ENCODE data around the gene CTNNBL1. TPM values are rescaled to one million over a fixed set of nuclear protein-coding genes. Genes with fewer than 3 reads are reported as not detected.
"Not testable (repeated sequence)": the region's sequence is repeated elsewhere in the genome, so short reads cannot be mapped to it uniquely, and the experiment has no call there.

Gene CTNNBL1
- total and polyA plus RNA-seq, 5 donors from 2014 or later, result 56.0 to 117 (median 83.2) TPM

DNA sequence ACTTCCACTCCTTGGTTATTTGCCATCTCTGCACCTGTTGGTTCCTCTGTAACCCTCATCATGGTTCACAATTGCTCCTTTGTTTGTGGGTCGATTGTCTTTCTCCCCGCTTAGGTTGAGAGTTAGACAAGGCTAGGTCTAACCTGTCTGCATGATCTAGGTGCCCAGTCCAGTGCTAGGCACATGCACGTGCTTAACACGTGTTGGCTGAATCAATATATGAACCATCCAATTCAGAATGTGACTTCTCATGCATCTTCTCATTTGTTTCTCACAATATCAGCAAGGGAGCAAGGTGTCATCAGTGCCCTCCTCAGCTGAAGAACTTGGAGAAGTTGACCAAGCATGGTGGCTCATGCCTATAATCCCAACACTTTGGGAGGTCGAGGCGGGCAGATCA, 36.9 kb upstream of the CTNNBL1 start:
- no peak overlapping the region for H3K4me3 Mint-ChIP-seq
- no peaks in the 10 kb centered on the region for H3K4me1 Mint-ChIP-seq
- H3K9me3 ChIP-seq (ENCODE audit: control insufficient read depth in 2 of 2, low read length in 2 of 2), result no peaks in the 10 kb centered on the region
- no peak overlapping the region for H3K27ac ChIP-seq (ENCODE audit: insufficient read depth, low read length, poor library complexity, severe bottlenecking)
- no peaks in the 10 kb centered on the region for H3K27me3 ChIP-seq (ENCODE audit: control insufficient read depth, insufficient read depth, low read length)
- H3K36me3 Mint-ChIP-seq, result no peaks in the 10 kb centered on the region
- H3K36me3 ChIP-seq (ENCODE audit: control insufficient read depth, insufficient read depth, low read length), result no peaks in the 10 kb centered on the region
- ATAC-seq (ENCODE audit: low read depth in 2 of 2), result no peak
- no peaks in the 10 kb centered on the region for H3K9me3 Mint-ChIP-seq
- no peak for DNase-seq
- H3K4me1 ChIP-seq (ENCODE audit: control insufficient read depth, insufficient read depth, low read length, poor library complexity, severe bottlenecking), result no peaks in the 10 kb centered on the region
- no peak overlapping the region for H3K4me3 ChIP-seq (ENCODE audit: low read depth, low read length)
- H3K27ac Mint-ChIP-seq, result no peak overlapping the region
- H3K27me3 Mint-ChIP-seq, result peaks cover 18% of the 10 kb centered on the region

GRCh38 chr20:37657924-37658804, 35.7 kb upstream of the CTNNBL1 start:
- Mint-ChIP-seq H3K27ac (no peak overlapping the region), H3K9me3 (no peaks in the 10 kb centered on the region), H3K27me3 (peaks cover 18% of the 10 kb centered on the region), H3K4me1 (no peaks in the 10 kb centered on the region), H3K4me3 (no peak overlapping the region), H3K36me3 (no peaks in the 10 kb centered on the region)
- Histone ChIP-seq H3K27me3 (ENCODE audit: control insufficient read depth, insufficient read depth, low read length) (no peaks in the 10 kb centered on the region), H3K36me3 (ENCODE audit: control insufficient read depth, insufficient read depth, low read length) (no peaks in the 10 kb centered on the region), H3K4me3 (ENCODE audit: low read depth, low read length) (no peak overlapping the region), H3K4me1 (ENCODE audit: control insufficient read depth, insufficient read depth, low read length, poor library complexity, severe bottlenecking) (no peaks in the 10 kb centered on the region), H3K9me3 (ENCODE audit: control insufficient read depth in 2 of 2, low read length in 2 of 2) (no peaks in the 10 kb centered on the region), H3K27ac (ENCODE audit: insufficient read depth, low read length, poor library complexity, severe bottlenecking) (no peak overlapping the region)
- DNase-seq (no peak), ATAC-seq (ENCODE audit: low read depth in 2 of 2) (no peak)

GRCh38 chr20:37661519-37661918, 32.3 kb upstream of the CTNNBL1 start:
- peaks cover 26% of the 10 kb centered on the region for H3K27me3 Mint-ChIP-seq
- Histone ChIP-seq H3K27me3 (ENCODE audit: control insufficient read depth, insufficient read depth, low read length) (no peaks in the 10 kb centered on the region), H3K4me1 (ENCODE audit: control insufficient read depth, insufficient read depth, low read length, poor library complexity, severe bottlenecking) (no peaks in the 10 kb centered on the region), H3K4me3 (ENCODE audit: low read depth, low read length) (no peak overlapping the region), H3K27ac (ENCODE audit: insufficient read depth, low read length, poor library complexity, severe bottlenecking) (no peak overlapping the region), H3K36me3 (ENCODE audit: control insufficient read depth, insufficient read depth, low read length) (no peaks in the 10 kb centered on the region), H3K9me3 (ENCODE audit: control insufficient read depth in 2 of 2, low read length in 2 of 2) (peaks cover 0 to 3% of the 10 kb centered on the region in 2 experiments)
- H3K27ac Mint-ChIP-seq, result no peak overlapping the region
- H3K36me3 Mint-ChIP-seq, result peaks cover 4% of the 10 kb centered on the region
- ATAC-seq (ENCODE audit: low read depth in 2 of 2) (no peak), DNase-seq (no peak)
- no peak overlapping the region for H3K4me3 Mint-ChIP-seq
- peaks cover 0 to 10% (median 2%) of the 10 kb centered on the region in 7 donors for H3K9me3 Mint-ChIP-seq
- no peaks in the 10 kb centered on the region for H3K4me1 Mint-ChIP-seq

DNA sequence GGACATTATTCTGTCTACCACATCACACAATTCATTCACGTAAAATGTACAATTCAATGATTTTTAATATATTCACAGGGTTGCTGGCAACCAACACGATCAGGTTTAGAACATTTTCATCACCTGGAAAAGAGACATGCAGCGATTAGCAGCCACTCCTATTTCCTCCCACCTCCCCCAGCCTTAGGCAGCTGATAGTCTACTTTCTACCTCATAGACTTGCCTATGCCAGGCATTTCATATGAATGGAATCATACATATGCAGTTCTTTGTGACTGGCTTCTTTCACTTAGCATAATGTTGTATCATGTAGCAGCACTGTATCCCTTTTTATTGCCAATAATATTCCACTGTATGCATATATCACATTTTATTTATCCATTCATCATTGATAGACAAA, 31.5 kb upstream of the CTNNBL1 start:
- Mint-ChIP-seq H3K36me3 (peaks cover 4% of the 10 kb centered on the region), H3K9me3 (peaks cover 0 to 10% (median 2%) of the 10 kb centered on the region in 7 donors), H3K4me3 (no peak overlapping the region), H3K27me3 (peaks cover 31% of the 10 kb centered on the region), H3K4me1 (no peaks in the 10 kb centered on the region), H3K27ac (no peak overlapping the region)
- Histone ChIP-seq H3K27me3 (ENCODE audit: control insufficient read depth, insufficient read depth, low read length) (no peaks in the 10 kb centered on the region), H3K27ac (ENCODE audit: insufficient read depth, low read length, poor library complexity, severe bottlenecking) (no peak overlapping the region), H3K4me1 (ENCODE audit: control insufficient read depth, insufficient read depth, low read length, poor library complexity, severe bottlenecking) (no peaks in the 10 kb centered on the region), H3K9me3 (ENCODE audit: control insufficient read depth in 2 of 2, low read length in 2 of 2) (peaks cover 0 to 3% of the 10 kb centered on the region in 2 experiments), H3K4me3 (ENCODE audit: low read depth, low read length) (no peak overlapping the region), H3K36me3 (ENCODE audit: control insufficient read depth, insufficient read depth, low read length) (no peaks in the 10 kb centered on the region)
- no peak for DNase-seq
- ATAC-seq (ENCODE audit: low read depth in 2 of 2), result no peak

- H3K27me3 Mint-ChIP-seq, result peaks cover 36% of the 10 kb centered on the region
- H3K36me3 ChIP-seq (ENCODE audit: control insufficient read depth, insufficient read depth, low read length); H3K9me3 ChIP-seq (ENCODE audit: control insufficient read depth in 2 of 2, low read length in 2 of 2); H3K4me3 ChIP-seq (ENCODE audit: low read depth, low read length); H3K4me1 ChIP-seq (ENCODE audit: control insufficient read depth, insufficient read depth, low read length, poor library complexity, severe bottlenecking); H3K27ac Mint-ChIP-seq; H3K27me3 ChIP-seq (ENCODE audit: control insufficient read depth, insufficient read depth, low read length); H3K4me1 Mint-ChIP-seq; H3K27ac ChIP-seq (ENCODE audit: insufficient read depth, low read length, poor library complexity, severe bottlenecking); DNase-seq; ATAC-seq (ENCODE audit: low read depth in 2 of 2); H3K4me3 Mint-ChIP-seq; H3K36me3 Mint-ChIP-seq: not testable (repeated sequence)
- peaks cover 1 to 10% (median 3%) of the 10 kb centered on the region in 7 donors for H3K9me3 Mint-ChIP-seq
Observed at GRCh38 chr20:37664595-37664994, 29.2 kb upstream of the CTNNBL1 start.

DNA sequence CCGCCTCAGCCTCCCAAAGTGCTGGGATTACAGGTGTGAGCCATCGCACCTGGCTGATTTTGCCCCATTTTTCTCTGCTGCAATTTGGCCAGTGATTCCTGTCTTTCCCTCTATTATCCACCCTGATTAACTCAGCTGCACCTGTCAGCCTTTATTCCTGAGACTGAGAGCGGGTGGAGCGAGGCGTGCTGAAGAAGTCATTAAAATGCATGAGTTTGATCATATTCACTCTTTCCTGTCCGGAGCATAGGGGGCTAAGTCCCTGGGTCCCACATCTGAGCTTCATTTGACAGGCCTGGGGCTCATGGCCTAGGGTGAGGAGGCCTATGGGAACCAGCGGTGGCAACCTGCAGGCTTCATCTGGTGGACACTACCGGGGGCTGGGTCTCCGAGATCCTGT, 25.7 kb upstream of the CTNNBL1 start:
- Histone ChIP-seq H3K36me3 (ENCODE audit: control insufficient read depth, insufficient read depth, low read length) (no peaks in the 10 kb centered on the region), H3K27ac (ENCODE audit: insufficient read depth, low read length, poor library complexity, severe bottlenecking) (no peak overlapping the region), H3K27me3 (ENCODE audit: control insufficient read depth, insufficient read depth, low read length) (peaks cover 4% of the 10 kb centered on the region), H3K4me3 (ENCODE audit: low read depth, low read length) (no peak overlapping the region), H3K4me1 (ENCODE audit: control insufficient read depth, insufficient read depth, low read length, poor library complexity, severe bottlenecking) (no peaks in the 10 kb centered on the region), H3K9me3 (ENCODE audit: control insufficient read depth in 2 of 2, low read length in 2 of 2) (peaks cover 0 to 3% of the 10 kb centered on the region in 2 experiments)
- H3K9me3 Mint-ChIP-seq, result peaks cover 1 to 10% (median 3%) of the 10 kb centered on the region in 7 donors
- DNase-seq, result no peak
- peaks cover 43% of the 10 kb centered on the region for H3K27me3 Mint-ChIP-seq
- H3K36me3 Mint-ChIP-seq, result peaks cover 4% of the 10 kb centered on the region
- ATAC-seq (ENCODE audit: low read depth in 2 of 2), result no peak
- H3K4me3 Mint-ChIP-seq, result no peak overlapping the region
- no peak overlapping the region for H3K27ac Mint-ChIP-seq
- no peaks in the 10 kb centered on the region for H3K4me1 Mint-ChIP-seq

GRCh38 chr20:37669062-37669772, 24.6 kb upstream of the CTNNBL1 start:
- Mint-ChIP-seq H3K4me3 (no peak overlapping the region), H3K27me3 (peaks cover 39% of the 10 kb centered on the region)

More at GRCh38 chr20:37669062-37669772, 24.6 kb upstream of the CTNNBL1 start:
- Histone ChIP-seq H3K36me3 (ENCODE audit: control insufficient read depth, insufficient read depth, low read length) (no peaks in the 10 kb centered on the region), H3K27ac (ENCODE audit: insufficient read depth, low read length, poor library complexity, severe bottlenecking) (no peak overlapping the region), H3K4me3 (ENCODE audit: low read depth, low read length) (no peak overlapping the region), H3K27me3 (ENCODE audit: control insufficient read depth, insufficient read depth, low read length) (peaks cover 4% of the 10 kb centered on the region), H3K9me3 (ENCODE audit: control insufficient read depth in 2 of 2, low read length in 2 of 2) (peaks cover 0 to 3% of the 10 kb centered on the region in 2 experiments), H3K4me1 (ENCODE audit: control insufficient read depth, insufficient read depth, low read length, poor library complexity, severe bottlenecking) (no peaks in the 10 kb centered on the region)
- Mint-ChIP-seq H3K9me3 (peaks cover 1 to 10% (median 3%) of the 10 kb centered on the region in 7 donors), H3K36me3 (peaks cover 4% of the 10 kb centered on the region), H3K4me1 (no peaks in the 10 kb centered on the region), H3K27ac (no peak overlapping the region)
- no peak for DNase-seq
- ATAC-seq (ENCODE audit: low read depth in 2 of 2), result no peak

Data from CD4-positive, CD25-positive, alpha-beta regulatory T cell (primary cell).